ENCODE data around the gene SRMS.

DNA sequence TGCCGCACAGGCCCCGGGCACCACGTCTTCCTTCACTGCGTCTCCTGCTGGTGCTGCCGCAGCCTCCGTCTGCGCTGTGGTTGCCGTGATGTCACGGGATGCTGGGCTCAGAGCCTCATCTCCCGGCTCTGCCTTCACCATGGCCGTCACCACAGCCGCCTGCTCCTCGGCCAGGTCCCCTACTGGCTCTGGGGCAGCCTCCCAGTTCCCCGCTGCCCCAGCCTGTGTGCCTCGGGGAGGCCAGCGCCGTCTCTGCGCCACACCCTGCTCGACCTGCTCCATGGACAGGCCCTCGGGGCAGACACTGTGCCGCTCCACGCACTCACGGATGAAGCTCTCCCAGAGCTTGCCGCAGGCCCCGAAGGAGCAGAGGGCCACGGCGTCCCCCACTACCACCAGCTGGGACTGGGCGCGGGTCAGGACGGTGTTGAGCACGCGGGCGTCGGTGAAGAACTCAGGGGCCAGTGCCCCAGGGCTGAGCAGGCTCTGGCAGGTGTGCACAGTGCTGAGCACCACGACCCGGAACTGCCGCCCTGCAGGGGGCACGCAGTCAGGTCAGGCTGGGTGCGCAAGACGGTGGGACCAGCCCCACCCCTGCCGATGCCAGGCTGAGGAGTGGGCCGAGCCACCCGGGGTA, 18.3 kb upstream of the SRMS start:
- TF ChIP-seq POLR2A (IDR thresholded peaks at IDR 0.05) (no peak), CTCF (IDR thresholded peaks at IDR 0.05) (no peak)

Measured in thyroid gland (tissue), 4 donors.